Measurements from ENCODE around the gene DSC1.

The DSC1 gene

GRCh38 chr18:31189757-31190156 lies 27.1 kb upstream of the DSC1 start:
- no peak for TF ChIP-seq RAD21 (IDR thresholded peaks at IDR 0.05; ENCODE audit: low read depth)
- TF ChIP-seq MAX (IDR thresholded peaks at IDR 0.05): no peak
- TF ChIP-seq TCF12 (IDR thresholded peaks at IDR 0.05; ENCODE audit: low read depth): no peak
- no peak for TF ChIP-seq USF1 (IDR thresholded peaks at IDR 0.05)
- no peak for TF ChIP-seq YY1 (IDR thresholded peaks at IDR 0.05; ENCODE audit: low read depth)
- TF ChIP-seq TEAD4 (IDR thresholded peaks at IDR 0.05): no peak
- TF ChIP-seq EP300 (IDR thresholded peaks at IDR 0.05; ENCODE audit: borderline replicate concordance): no peak
- no peak for TF ChIP-seq REST (IDR thresholded peaks at IDR 0.05; ENCODE audit: low read depth)
- TF ChIP-seq EGR1 (IDR thresholded peaks at IDR 0.05): no peak
- TF ChIP-seq FOXM1 (IDR thresholded peaks at IDR 0.05; ENCODE audit: borderline replicate concordance, low read depth): no peak
- TF ChIP-seq ZBTB7A (IDR thresholded peaks at IDR 0.05; ENCODE audit: low read depth): no peak
- TF ChIP-seq CREB1 (IDR thresholded peaks at IDR 0.05; ENCODE audit: low read depth): no peak
- TF ChIP-seq TAF1 (IDR thresholded peaks at IDR 0.05; ENCODE audit: low read depth): no peak
- TF ChIP-seq NFIC (IDR thresholded peaks at IDR 0.05): no peak
- no peak for TF ChIP-seq CEBPB (IDR thresholded peaks at IDR 0.05)

GRCh38 chr18:31185186-31185950 lies 22.7 kb upstream of the DSC1 start:
- no peak for TF ChIP-seq CEBPB (IDR thresholded peaks at IDR 0.05)
- no peak for TF ChIP-seq RAD21 (IDR thresholded peaks at IDR 0.05; ENCODE audit: low read depth)
- no peak for TF ChIP-seq CREB1 (IDR thresholded peaks at IDR 0.05; ENCODE audit: low read depth)
- TF ChIP-seq REST (IDR thresholded peaks at IDR 0.05; ENCODE audit: low read depth): no peak
- TF ChIP-seq ZBTB7A (IDR thresholded peaks at IDR 0.05; ENCODE audit: low read depth): no peak
- no peak for TF ChIP-seq TCF12 (IDR thresholded peaks at IDR 0.05; ENCODE audit: low read depth)
- TF ChIP-seq EGR1 (IDR thresholded peaks at IDR 0.05): no peak

- TF ChIP-seq RAD21 (IDR thresholded peaks at IDR 0.05; ENCODE audit: low read depth): no peak
- TF ChIP-seq EP300 (IDR thresholded peaks at IDR 0.05; ENCODE audit: borderline replicate concordance): no peak
- no peak for TF ChIP-seq YY1 (IDR thresholded peaks at IDR 0.05; ENCODE audit: low read depth)
- no peak for TF ChIP-seq USF1 (IDR thresholded peaks at IDR 0.05)
- TF ChIP-seq TEAD4 (IDR thresholded peaks at IDR 0.05): no peak
- TF ChIP-seq REST (IDR thresholded peaks at IDR 0.05; ENCODE audit: low read depth): no peak
- TF ChIP-seq TCF12 (IDR thresholded peaks at IDR 0.05; ENCODE audit: low read depth): no peak
- no peak for TF ChIP-seq CREB1 (IDR thresholded peaks at IDR 0.05; ENCODE audit: low read depth)
- no peak for TF ChIP-seq CEBPB (IDR thresholded peaks at IDR 0.05)
- no peak for TF ChIP-seq ZBTB7A (IDR thresholded peaks at IDR 0.05; ENCODE audit: low read depth)
- TF ChIP-seq EGR1 (IDR thresholded peaks at IDR 0.05): no peak
- no peak for TF ChIP-seq TAF1 (IDR thresholded peaks at IDR 0.05; ENCODE audit: low read depth)
- TF ChIP-seq NFIC (IDR thresholded peaks at IDR 0.05): no peak
- no peak for TF ChIP-seq MAX (IDR thresholded peaks at IDR 0.05)
Measured at GRCh38 chr18:31183302-31183701, 20.6 kb upstream of the DSC1 start.

- TF ChIP-seq CREB1 (IDR thresholded peaks at IDR 0.05; ENCODE audit: low read depth) (no peak), EP300 (IDR thresholded peaks at IDR 0.05; ENCODE audit: borderline replicate concordance) (no peak)
Measured at GRCh38 chr18:31176531-31176930, 13.9 kb upstream of the DSC1 start.
